Epithelial cell of proximal tubule (primary cell): ENCODE measurements around the gene RNGTT. TPM values are rescaled to one million over a fixed set of nuclear protein-coding genes. Genes with fewer than 3 reads are reported as not detected.

Source experiments
- DNase-seq: peaks from one replicate; pipeline ENCODE4 v3.0.0-alpha.2; 2011; ENCODE audit warnings: low read depth
- H3K4me3 ChIP-seq: 2 replicates; pipeline ENCODE4 v1.5.1; 2011; ENCODE audit warnings: low read depth, mild to moderate bottlenecking, low read length
- total RNA-seq: library from RNA; depleted of rRNA; stranded (reverse); fragments of >200 nt; gene quantifications from 2 replicates; pipeline ENCODE4 v1.2.3, GENCODE V29; 2015
- TF ChIP-seq, protein P1 (sequence below): conservative IDR thresholded peaks from 2 replicates; pipeline ENCODE4 v1.5.1; 2012; ENCODE audit warnings: low read depth, mild to moderate bottlenecking, low read length

RNGTT gene
- total RNA-seq, 1 donor from 2014 or later, result 17.6 TPM

DNA sequence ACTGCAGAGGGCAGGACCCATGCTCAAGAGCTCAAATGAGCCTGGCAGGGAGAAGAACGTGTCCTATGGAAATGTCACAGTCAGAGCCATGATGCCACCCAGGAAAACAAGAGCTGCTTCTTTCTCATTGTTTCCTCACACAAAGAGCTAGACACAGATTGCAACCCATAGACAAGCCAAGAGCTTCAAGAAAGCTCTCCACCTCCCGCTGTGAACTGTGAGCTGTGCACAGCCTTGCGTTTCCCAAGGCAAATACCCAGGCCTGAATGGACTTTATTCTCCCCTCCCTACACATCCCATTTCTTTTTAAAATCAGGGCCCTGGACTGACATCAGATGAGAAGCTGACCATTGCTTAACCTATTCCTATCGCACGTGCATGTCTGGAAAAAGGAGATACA is 388.8 kb downstream of the RNGTT start:
- TF ChIP-seq, protein P1, sequence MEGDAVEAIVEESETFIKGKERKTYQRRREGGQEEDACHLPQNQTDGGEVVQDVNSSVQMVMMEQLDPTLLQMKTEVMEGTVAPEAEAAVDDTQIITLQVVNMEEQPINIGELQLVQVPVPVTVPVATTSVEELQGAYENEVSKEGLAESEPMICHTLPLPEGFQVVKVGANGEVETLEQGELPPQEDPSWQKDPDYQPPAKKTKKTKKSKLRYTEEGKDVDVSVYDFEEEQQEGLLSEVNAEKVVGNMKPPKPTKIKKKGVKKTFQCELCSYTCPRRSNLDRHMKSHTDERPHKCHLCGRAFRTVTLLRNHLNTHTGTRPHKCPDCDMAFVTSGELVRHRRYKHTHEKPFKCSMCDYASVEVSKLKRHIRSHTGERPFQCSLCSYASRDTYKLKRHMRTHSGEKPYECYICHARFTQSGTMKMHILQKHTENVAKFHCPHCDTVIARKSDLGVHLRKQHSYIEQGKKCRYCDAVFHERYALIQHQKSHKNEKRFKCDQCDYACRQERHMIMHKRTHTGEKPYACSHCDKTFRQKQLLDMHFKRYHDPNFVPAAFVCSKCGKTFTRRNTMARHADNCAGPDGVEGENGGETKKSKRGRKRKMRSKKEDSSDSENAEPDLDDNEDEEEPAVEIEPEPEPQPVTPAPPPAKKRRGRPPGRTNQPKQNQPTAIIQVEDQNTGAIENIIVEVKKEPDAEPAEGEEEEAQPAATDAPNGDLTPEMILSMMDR, result no peak
- H3K4me3 ChIP-seq, result no peak overlapping the region
- no peak for DNase-seq

DNA sequence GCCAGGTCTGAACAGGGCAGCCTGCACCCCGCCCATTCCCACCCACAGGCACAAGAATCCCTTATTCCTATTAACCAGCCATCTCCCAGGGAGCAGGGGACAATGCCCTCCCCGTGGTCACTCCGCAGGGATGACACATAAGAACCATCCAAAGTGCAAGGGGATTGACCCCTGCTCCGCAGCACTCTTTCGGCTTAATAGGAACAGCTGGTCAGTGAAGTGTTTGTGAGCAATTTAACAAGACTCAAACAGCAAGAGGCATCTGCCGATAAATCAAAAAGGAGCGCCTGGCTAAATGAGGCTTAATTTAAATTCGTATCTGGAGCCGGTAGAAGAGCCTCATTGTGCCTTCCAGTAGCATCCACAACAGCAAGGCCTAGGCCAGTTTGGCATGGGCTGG is 389.4 kb downstream of the RNGTT start:
- DNase-seq, result no peak
- H3K4me3 ChIP-seq, result no peak overlapping the region
- TF ChIP-seq, protein P1, result no peak

DNA sequence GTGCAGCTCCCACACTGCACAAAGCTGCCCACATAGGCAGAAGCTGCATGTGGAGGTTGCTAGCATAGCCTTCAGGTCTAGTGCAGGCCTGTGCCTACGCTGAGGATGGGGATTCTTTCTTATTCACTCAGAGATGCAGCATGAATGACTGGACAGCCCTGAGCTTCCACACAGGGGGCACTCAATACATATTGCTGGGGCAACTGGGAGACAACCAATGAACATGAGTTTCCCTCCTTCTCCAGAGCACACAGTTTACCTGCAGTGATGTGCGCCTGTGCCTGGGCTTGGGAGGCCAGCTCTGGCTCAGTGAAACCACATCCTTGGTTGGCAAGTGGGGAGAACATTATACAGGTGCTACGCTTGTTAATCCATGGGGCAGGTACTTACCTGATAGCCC is 389.9 kb downstream of the RNGTT start:
- TF ChIP-seq, protein P1, result no peak
- no peak for DNase-seq
- no peak overlapping the region for H3K4me3 ChIP-seq

DNA sequence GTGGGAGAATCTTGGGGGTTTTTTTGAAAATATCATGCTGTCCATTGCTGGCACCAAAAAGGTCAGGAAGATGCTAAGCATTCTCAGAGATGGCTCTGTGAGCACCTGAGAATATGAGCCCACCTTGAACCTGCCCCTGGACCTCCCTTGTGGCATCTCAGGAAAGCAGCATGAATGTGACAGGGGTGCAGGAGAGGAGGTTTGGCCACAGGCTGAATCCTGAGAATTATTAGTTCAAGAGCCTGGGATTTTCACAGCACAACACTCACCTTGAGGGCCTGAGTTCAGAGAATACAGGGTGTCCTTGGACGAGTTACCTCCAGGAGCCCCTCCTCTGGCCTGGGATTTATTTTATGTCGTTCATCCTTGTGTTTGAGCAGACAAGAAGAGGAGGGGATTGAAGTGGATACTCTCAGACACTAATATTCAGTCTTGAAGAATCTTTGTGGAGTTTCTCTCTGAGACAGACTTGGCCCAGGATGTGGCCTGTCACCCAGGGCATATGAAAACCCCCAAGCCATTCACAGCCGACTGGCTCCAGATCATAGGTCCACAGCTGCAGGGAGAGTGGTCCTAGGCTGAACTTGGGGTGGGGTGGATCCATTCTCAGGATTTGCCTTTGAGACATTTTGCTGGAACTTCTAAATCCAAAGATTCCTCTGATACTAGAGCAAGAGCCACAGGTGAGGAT is 390.8 kb downstream of the RNGTT start:
- DNase-seq, result no peak
- no peak overlapping the region for H3K4me3 ChIP-seq
- TF ChIP-seq, protein P1, result no peak

DNA sequence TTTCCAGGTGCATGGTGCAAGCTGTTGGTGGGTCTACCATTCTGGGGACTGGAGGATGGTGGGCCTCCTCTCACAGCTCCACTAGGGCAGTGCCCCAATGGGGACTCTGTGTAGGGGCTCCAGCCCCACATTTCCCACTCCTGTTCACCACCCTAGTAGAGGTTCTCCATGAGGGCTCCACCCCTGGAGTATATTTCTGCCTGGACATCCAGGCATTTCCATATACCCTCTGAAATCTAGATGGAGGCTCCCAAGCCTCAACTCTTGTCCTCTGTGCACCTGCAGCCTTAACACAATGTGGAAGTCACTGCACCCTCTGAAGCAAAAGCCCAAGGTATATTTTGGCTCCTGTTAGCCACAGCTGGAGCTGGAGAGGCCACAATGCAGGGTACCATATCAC is 393.5 kb downstream of the RNGTT start:
- DNase-seq, result no peak
- TF ChIP-seq, protein P1, result no peak

DNA sequence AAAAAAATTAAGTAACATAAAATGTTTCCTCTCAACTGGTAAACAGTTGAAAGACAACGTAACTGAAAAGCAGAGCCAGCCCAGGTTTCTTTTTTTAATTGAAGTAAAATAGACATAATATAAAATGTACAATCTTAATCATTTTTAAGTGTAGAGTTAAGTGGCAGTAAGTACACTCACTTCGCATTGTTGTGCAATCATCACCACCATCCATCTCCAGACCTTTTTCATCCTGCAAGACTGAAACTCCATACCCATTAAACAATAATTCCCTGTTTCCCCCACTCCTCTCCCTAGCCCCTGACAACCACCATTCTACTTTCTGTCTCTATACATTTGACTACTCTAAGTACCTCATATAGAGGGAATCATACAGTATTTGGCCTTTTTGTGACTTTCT is 395.7 kb downstream of the RNGTT start:
- DNase-seq, result no peak
- H3K4me3 ChIP-seq, result no peak overlapping the region
- TF ChIP-seq, protein P1, result no peak

More for the DNA sequence above, 393.5 kb downstream of the RNGTT start:
- H3K4me3 ChIP-seq, result no peak overlapping the region
